ENCODE results near the gene MS4A10.

The MS4A10 gene

GRCh38 chr11:60781286-60781980, 3.7 kb upstream of the MS4A10 start:
- DNase-seq (ENCODE audit: low read depth), result no peak
- H3K4me3 ChIP-seq (ENCODE audit: low read depth, low read length), result no peak overlapping the region
- TF ChIP-seq CTCF (conservative IDR thresholded peaks at IDR 0.05; ENCODE audit: low read depth, low read length), result no peak

GRCh38 chr11:60781981-60782316, 3.2 kb upstream of the MS4A10 start:
- no peak overlapping the region for H3K4me3 ChIP-seq (ENCODE audit: low read depth, low read length)
- TF ChIP-seq CTCF (conservative IDR thresholded peaks at IDR 0.05; ENCODE audit: low read depth, low read length), result no peak
- no peak for DNase-seq (ENCODE audit: low read depth)

GRCh38 chr11:60782393-60783140, 2.6 kb upstream of the MS4A10 start:
- H3K4me3 ChIP-seq (ENCODE audit: low read depth, low read length), result no peak overlapping the region
- DNase-seq (ENCODE audit: low read depth), result no peak
- TF ChIP-seq CTCF (conservative IDR thresholded peaks at IDR 0.05; ENCODE audit: low read depth, low read length), result no peak

GRCh38 chr11:60783141-60783484, 2.0 kb upstream of the MS4A10 start:
- H3K4me3 ChIP-seq (ENCODE audit: low read depth, low read length), result no peak overlapping the region
- no peak for DNase-seq (ENCODE audit: low read depth)
- no peak for TF ChIP-seq CTCF (conservative IDR thresholded peaks at IDR 0.05; ENCODE audit: low read depth, low read length)

GRCh38 chr11:60783911-60784310, 1.2 kb upstream of the MS4A10 start:
- TF ChIP-seq CTCF (conservative IDR thresholded peaks at IDR 0.05; ENCODE audit: low read depth, low read length), result no peak
- H3K4me3 ChIP-seq (ENCODE audit: low read depth, low read length), result no peak overlapping the region
- no peak for DNase-seq (ENCODE audit: low read depth)

- DNase-seq (ENCODE audit: low read depth), result peak; percentile 72
- H3K4me3 ChIP-seq (ENCODE audit: low read depth, low read length), result no peak overlapping the region
- TF ChIP-seq CTCF (conservative IDR thresholded peaks at IDR 0.05; ENCODE audit: low read depth, low read length), result peak; percentile 26
Observed at GRCh38 chr11:60785806-60786361, 751 bp downstream of the MS4A10 start.

All from choroid plexus epithelial cell (primary cell).